Measurements from ENCODE around the gene RELL2.

RELL2 gene

DNA sequence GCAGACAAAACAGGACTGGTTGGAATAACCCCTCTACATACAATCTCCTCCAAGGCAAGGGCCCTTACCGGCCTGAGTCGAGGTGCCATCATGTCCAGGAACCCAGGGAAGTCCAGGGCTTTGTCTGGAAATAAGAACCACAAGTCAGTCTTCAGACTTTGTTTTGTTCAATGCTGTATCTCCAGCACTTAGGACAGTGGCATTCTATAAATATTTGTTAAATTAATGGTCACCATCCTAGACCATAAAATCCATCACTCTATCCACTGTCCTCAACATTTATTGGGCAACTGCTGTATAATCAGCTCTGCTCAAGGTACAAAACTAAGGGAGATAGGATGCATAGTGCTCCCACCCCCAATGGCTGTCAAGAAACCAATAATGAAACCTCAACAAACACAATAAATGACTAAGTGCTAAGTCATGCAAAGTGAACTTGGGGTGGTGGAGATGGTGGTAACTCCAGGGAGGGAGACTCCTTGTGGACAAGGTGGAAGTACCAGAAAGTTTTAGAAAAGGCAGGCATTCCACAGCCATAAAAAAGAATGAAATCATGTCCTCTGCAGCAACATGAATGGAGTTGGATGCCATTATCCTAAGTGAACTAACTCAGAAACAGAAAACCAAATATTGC, 5.0 kb downstream of the RELL2 start:
- intact Hi-C loops (cut with DNase I), result no loop called here
- DNase-seq, result no peak

GRCh38 chr5:141646026-141646425, 9.2 kb downstream of the RELL2 start:
- DNase-seq, result peak in 41 of 42 donors; percentile 29 to 93 (median 69)
- intact Hi-C loops (cut with DNase I), result no loop called here

DNA sequence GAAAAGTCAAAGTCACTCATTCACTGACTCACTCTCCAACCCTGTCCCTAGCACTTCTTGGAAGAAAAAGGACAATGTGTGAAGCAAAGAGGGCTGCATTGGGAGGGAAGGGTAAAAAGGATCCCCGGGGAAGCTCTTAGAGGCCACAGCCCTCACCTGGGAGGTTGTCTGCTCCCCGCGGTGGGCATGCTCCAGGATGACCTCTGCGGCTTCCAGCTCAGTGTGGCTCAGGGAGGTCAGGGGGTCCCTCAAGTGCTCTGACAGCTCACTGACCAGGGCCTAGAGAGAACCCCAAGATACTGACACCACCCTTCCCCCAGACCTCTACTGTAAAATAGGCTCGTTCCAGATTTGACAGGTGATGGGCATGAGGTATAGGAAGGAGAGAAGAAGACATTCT, 10.4 kb downstream of the RELL2 start:
- intact Hi-C loops (cut with DNase I), result no loop called here

GRCh38 chr5:141647851-141648250, 11.1 kb downstream of the RELL2 start:
- intact Hi-C loops (cut with DNase I), result no loop called here
- no peak for DNase-seq

More for the DNA sequence above, 10.4 kb downstream of the RELL2 start:
- no peak for DNase-seq

- no peak for DNase-seq
Measured at GRCh38 chr5:141649056-141649688, 12.4 kb downstream of the RELL2 start.

DNA sequence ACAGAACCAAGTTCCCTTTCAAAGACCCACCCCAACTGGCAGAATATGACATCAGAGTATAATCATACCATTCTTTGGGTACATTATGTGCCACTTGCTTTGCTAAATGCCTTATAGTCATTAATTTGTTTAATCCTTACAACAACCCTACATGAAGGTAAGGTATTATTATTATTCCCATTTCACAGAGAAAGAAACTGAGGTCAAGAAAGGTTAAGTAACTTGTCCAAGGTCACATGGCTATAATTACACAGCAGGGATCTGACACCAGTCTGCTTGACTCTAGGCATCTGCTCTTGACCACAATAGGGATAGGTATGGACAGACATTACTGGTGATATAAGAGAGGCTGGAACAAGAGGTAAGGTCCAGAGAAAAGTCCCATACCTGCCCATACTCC, 13.2 kb downstream of the RELL2 start:
- intact Hi-C loops (cut with DNase I), result no loop called here
- no peak for DNase-seq

More at GRCh38 chr5:141649056-141649688, 12.4 kb downstream of the RELL2 start:
- intact Hi-C loops (cut with DNase I), result no loop called here

DNA sequence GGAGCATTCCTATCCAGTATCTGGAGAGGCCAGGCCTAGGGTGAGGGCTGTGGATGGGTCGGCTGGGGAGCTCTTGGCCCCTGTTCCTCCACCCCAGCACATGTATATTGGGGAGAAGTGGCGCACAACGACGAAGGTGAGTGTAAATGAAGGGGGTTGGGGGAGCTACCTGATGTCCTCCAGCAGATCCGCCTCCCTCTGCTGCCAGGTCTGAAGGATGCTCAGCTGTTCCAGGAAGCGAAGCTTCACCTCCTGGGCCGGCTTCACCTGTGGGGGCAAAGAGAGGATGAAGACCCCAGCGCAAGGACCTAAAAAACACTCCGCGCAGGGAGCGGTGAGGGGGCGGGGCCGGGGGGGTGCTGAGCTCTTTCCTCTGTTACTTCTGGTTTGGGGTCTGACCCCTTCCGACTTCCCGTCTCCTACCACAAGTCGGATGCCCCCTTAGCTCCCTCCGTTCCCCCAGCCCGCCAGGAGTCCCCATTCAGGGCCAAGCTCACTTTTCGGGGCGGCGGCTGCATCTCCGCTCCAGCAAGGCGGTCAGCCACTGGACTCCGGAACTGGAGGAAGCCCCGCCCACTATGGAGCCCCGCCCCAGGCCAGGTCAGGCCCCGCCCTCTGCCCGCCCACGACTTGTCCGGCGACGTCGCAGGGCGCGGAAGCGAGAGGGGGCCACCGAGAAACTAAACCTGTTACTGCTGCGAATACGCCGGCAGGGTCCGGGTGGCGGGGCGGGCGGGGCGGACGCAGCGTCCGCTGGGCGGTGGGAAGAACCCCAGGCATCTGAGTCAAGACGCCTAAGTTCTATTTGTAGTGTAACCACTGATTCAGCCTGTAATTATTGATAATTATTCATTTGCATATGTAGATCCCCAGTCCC, 14.3 kb downstream of the RELL2 start, which contains the start of gene FCHSD1:
TSS of gene FCHSD1 (minus strand) at position 568 of the 877 bp plus-strand sequence. CDS start at position 518, 50 bp downstream.
- intact Hi-C loops (cut with DNase I), result no loop called here
- peak; percentile 76 to 93 (median 86) for DNase-seq

GRCh38 chr5:141651728-141652105, 14.9 kb downstream of the RELL2 start:
- intact Hi-C loops (cut with DNase I), result no loop called here

DNA sequence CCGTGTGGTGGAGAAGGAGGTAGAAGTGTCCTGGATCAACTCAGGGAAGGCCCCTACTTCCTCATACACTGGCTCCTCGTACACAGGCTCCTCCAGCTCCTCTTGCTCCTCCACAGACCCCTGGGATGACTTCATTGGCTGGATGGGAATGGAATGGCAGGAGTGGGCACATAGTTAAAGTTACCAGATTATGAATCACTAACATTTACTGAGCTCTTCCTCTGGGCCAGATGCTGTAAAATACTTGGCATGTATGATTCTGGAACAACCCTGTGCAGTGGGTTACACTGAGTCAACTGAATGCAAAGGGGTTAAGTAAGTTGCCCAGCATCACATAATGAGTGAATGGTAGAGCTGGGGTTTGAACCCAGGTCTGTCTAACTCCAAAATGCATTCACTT, 17.5 kb downstream of the RELL2 start:
- intact Hi-C loops (cut with DNase I), result no loop called here

More at GRCh38 chr5:141651728-141652105, 14.9 kb downstream of the RELL2 start:
- DNase-seq, result no peak

DNA sequence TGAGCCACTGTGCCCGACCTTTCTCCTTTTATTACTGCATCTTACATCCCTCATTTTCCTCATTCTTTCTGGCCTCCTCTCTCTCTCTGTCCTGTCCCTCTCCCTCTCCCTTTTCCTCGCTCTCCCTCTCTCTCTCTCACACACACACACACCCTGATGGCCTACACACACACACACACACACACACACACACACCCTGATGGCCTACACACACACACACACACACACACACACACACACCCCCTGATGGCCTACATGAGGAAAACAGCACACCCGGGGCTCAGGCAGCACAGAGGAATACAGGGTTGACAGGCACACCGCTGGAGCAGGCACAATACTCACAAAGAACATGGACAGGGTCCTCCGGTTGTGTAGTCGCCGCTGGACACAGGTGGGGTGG, 18.2 kb downstream of the RELL2 start:
- intact Hi-C loops (cut with DNase I), result no loop called here
- no peak for DNase-seq

More for the DNA sequence above, 17.5 kb downstream of the RELL2 start:
- no peak for DNase-seq

DNA sequence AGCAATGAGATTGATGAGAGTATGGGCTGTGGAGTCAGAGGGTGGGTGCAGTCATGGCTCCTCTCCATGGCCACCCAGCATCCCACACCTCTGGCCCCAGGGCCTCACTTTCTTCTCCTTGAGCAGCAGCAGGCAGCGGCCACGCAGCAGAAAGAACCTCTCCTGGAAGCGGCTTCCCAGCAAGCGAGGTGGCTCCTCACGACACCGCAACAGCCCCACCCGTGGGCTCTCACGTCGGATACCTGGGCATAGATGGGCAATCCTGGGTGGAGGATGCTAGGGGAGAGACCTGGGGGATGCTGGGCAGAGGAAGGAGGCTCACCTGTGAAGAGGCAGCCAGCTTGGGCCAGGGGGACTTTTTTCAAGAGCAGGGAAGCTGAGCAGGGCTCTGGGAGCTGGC, 19.6 kb downstream of the RELL2 start:
- no peak for DNase-seq
- intact Hi-C loops (cut with DNase I), result no loop called here

GRCh38 chr5:141657404-141657803, 20.6 kb downstream of the RELL2 start:
- intact Hi-C loops (cut with DNase I), result no loop called here
- DNase-seq, result no peak

GRCh38 chr5:141657937-141658545, 21.2 kb downstream of the RELL2 start:
- DNase-seq, result no peak

GRCh38 chr5:141662028-141662427, 25.2 kb downstream of the RELL2 start:
- intact Hi-C loops (cut with DNase I), result no loop called here
- DNase-seq, result no peak

More at GRCh38 chr5:141657937-141658545, 21.2 kb downstream of the RELL2 start:
- intact Hi-C loops (cut with DNase I), result no loop called here

DNA sequence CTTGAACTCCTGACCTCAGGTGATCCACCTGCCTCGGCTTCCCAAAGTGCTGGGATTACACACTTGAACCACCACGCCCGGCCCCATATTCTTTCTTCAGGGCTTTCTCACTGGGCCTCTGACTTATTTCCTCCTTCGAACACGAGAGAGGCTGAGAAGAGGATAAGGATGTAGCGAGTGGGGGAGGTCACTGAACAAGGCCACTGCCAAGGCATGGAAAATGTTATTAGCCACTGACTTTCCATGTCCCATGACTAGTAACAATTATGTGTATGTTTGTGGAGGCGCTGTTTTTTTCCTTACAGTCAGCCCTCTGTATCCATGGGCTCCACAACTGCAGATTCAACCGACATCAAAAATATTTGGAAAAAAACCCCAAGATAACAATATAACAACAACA, 26.7 kb downstream of the RELL2 start:
- intact Hi-C loops (cut with DNase I), result no loop called here
- no peak for DNase-seq

DNA sequence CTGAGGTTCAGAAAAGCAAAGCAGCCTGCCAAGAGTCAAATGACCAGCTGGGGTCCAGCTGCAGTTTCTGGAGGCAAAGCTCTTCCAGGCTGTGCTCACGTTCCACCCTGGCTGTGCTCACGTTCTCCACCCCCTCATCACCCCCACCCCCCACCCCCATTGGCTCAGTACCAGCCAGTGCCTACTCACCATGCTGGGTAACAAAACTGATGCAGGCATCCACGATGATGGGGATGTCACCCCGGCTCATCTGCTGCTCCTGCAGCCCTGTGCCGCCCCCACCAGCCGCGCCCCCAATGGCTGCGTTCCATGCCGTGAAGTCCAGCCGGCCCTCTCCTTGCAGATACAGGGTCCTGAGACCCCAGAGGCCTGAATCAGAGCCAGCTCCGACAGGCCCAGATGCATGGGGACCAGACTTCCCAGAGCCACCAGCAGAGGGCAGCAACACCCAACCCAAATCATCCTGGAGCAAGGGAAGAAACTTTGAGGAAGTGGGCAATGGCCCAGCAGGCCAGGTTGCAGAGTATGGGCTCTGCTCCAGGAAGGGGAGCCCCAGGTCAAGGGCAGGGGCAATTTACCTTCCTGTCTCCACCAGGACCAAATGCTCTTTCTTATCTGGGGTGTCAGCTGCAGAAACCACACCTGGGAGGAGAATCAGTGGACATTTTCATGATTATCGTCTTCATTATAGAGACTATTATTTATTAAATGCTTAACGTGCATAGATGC, 28.1 kb downstream of the RELL2 start:
- DNase-seq, result peak; percentile 42 to 90 (median 79)
- intact Hi-C loops (cut with DNase I), result no loop called here

GRCh38 chr5:141665995-141666940, 29.5 kb downstream of the RELL2 start:
- intact Hi-C loops (cut with DNase I), result no loop called here
- no peak for DNase-seq

Data from head of caudate nucleus (tissue), 42 donors.